NCI-H1436 treated with DMSO at 0.1 percent for 48 hours (cell line): ENCODE results near the gene TMEM39A.

ENCODE experiments used
- DNase-seq: peaks from one replicate; lab custom pipeline; 2025; lab: John Stamatoyannopoulos, UW

TMEM39A gene

GRCh38 chr3:119400466-119400865 lies 62.9 kb downstream of the TMEM39A start:
- no peak for DNase-seq

DNA sequence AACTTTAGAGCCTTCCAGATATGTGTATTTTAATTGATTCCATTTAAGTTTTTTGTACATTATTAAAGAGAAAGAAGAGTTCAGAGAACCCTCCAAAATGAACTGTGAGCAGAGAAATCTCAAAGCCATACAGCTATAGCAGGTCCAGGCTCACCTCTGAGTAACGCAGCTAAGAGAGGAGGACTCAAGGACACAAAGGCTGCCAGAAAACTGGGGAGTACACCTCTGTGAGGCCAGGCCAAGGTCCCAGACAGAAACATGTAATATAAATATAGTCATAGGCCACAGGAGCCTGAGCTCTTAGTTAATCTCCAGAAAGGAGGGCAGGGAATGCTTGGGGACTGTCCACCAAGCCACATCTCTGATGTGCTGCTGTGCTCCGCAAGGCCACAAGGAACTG lies 66.5 kb downstream of the TMEM39A start:
- DNase-seq = no peak

DNA sequence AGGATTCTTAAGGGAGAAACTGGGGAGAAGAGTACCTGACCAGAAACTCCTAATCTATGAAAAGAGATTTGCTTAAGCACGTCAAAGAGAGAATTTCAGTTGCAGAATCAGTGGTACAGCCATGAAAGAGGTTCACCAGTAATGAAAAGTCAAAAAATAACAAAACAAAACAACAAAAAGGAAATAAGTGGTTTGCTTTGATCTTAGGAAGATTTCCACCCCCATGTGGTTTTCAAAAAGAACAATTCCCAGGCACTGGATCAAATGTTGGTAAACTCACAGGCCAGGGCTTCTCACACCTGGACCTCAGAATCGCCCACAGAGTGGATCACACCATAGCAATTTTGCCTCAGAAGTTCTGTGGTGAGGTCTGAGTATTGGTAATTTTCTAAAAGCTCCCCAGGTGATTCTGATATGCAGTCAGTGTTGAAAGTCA lies 67.5 kb downstream of the TMEM39A start:
- no peak for DNase-seq

- no peak for DNase-seq
Observed at GRCh38 chr3:119388577-119388976, 74.8 kb downstream of the TMEM39A start.

GRCh38 chr3:119382134-119382533 lies 81.3 kb downstream of the TMEM39A start:
- DNase-seq = no peak

DNA sequence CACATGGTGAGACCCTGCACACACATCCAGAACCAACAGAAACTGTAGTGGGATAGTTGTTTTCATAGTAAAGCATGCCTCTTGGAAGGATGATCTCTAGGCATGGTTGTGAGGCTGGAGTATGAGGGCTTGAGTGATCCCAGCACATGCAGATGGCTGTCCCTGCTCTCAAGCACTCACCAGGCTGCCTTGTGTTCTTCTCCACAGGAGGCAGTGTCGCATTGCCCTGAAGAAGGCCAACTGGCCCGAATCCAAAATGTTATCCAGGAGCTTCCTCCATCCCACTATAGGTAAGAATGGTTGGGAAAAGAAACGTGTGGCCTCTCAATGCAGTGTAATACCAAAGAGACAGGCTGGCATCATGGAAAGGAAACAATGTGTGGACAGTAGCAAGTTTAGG lies 82.7 kb downstream of the TMEM39A start:
- no peak for DNase-seq
